ENCODE data around the gene SLFN14. TPM values are rescaled to one million over a fixed set of nuclear protein-coding genes. Genes with fewer than 3 reads are reported as not detected.
A peak's percentile ranks its signal among the peaks of the same experiment; 100 is the strongest.

The SLFN14 gene
- total RNA-seq, result not detected
- long read RNA-seq, result 0 reads

GRCh38 chr17:35560703-35561102 is at the start of gene SLFN14:
TSS of gene SLFN14 (minus strand) at chr17:35560819. CDS start at chr17:35558062, 2,757 bp downstream.
- ATAC-seq, result no peak
- no peak for DNase-seq
- intact Hi-C loops (cut with DNase I), result no loop called here

DNA sequence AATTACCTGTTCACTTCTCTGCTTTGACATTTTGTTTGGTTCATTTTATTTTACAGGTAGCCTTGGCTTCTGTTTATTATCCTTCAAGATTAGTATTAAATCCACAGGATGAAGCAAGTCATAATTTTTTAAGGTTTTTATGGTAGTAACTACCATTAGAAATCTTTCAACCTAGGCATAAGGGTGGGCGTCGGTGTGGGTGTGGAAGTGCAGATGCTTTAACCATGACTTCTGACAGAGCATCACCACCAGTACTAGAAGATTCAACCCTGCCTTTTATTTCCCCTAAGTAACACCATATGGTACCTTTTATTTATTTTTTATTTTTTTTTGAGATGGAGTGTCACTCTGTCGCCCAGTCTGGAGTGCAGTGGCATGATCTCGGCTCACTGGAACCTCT is 49.2 kb upstream of the SLFN14 start:
- intact Hi-C loops (cut with DNase I), result loop anchor here in 1 of 2 donors (5.0 kb wide), 1 partner anchor 137 kb away; no protein-coding TSS in a partner anchor
- no peak for ATAC-seq
- DNase-seq, result no peak

DNA sequence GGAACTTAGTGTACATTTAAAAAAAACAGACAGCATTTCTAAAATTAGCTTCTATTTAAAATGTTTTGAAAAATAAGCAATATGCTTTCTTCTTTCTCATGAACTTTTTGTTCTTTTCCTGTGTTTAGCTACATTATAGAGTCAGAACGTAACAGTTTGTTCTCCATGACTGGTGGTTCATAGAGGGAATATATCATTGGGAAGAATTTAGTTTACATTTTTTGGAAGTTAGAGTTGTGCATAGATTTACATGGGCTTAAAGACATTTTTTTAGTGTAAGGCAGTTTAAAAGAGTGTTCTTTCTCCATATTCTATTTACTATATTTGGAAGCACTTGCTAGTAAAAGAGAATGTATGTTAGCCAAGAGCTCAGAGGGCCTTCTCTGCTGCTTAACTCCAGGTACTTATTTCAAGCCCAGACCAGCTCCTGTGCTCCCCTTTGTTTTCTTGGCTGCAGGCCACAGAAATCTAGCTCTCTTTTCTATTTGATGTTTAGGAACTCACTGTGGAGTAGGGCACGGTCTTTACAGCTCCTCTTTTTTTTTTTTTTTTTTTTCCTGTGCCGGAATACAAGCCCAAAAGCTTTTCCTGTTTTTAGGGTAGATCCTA is 46.7 kb upstream of the SLFN14 start:
- DNase-seq (no peak), ATAC-seq (no peak)
- intact Hi-C loops (cut with DNase I), result no loop called here

- intact Hi-C loops (cut with DNase I), result no loop called here
- DNase-seq (no peak), ATAC-seq (no peak)
Observed at GRCh38 chr17:35605678-35606077, 45.1 kb upstream of the SLFN14 start.

- DNase-seq (no peak), ATAC-seq (no peak)
- intact Hi-C loops (cut with DNase I), result no loop called here
Observed at GRCh38 chr17:35603674-35604073, 43.1 kb upstream of the SLFN14 start.

DNA sequence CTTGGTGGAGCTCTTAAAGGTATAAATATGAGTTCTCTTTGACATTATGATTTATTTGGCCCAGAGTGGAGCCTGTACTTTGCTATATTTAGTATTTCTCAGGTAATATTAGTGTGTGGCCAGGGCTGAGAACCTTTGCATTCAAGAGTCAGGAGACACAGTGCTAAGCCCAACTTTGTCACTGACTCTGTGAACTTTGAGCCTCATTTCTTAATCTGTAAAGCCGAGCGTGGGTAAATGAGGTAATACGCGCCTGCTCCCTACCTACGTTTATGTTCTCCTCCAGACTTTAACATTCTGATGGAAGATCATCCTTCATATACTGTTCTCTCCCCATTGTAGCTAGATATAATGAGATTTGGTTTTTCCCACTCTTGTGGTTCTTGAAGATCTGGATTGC is 37.0 kb upstream of the SLFN14 start:
- ATAC-seq (no peak), DNase-seq (no peak)
- intact Hi-C loops (cut with DNase I), result no loop called here

DNA sequence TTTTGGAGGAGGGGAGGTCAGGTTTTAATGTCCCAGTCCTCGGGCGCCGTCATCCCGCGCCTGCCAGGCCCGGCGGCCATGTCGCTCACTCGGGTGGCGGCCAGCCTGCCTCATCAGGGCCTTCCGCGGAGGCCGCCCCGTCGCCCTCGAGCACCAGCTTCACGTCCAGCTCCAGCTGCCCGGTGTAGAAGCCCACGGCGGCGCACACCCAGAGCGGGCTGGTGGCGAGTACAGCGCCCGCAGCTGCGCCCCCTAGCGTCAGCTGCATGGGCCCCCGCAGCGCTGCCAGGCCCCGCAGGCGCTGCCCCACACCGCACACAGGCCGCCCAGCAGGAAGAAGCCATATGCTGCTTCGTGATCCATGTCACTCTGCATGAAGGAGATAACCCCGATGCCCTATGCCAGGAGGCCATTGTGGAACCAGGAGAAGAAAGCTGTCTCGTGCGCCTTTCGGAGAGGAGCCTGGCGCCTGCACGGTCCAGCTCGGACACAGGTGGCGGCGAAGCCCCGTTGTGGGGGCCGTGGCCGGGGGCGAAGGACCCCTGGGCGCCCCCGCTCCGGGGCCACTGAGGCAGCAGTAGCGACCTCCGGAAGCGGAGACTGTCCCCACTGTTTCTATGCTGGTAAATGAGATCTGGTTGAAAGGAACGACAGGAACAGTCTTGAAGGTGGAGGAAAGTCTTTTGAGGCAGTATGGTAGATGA is 36.1 kb upstream of the SLFN14 start:
- intact Hi-C loops (cut with DNase I), result no loop called here
- ATAC-seq (no peak), DNase-seq (no peak)

DNA sequence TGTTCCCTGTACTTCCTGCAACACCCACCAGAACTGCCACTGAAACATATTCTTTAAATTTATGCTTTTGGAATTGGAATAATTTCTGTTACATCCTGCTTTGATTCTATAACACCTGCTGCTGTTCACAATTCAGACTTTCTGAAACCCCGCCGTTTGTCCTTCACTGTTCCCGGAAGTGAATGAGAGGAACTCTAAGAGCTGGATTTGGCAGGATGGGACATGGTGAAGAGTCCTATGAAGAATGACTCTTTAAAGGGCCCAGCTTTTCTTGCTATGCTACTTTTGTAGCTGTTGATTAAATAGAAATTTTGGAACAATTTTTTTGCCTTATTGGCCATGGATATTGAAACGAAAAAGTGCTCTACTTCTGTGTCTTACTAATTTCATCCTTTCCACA is 35.5 kb upstream of the SLFN14 start:
- DNase-seq, result no peak
- intact Hi-C loops (cut with DNase I), result no loop called here
- no peak for ATAC-seq

- DNase-seq (no peak), ATAC-seq (peak in 1 of 2 donors; percentile 16)
- intact Hi-C loops (cut with DNase I), result no loop called here
Observed at GRCh38 chr17:35588196-35588920, 27.7 kb upstream of the SLFN14 start.

GRCh38 chr17:35587074-35587961 is 26.7 kb upstream of the SLFN14 start, which contains the start of gene AP2B1:
TSS of gene AP2B1 (plus strand) at chr17:35587322. CDS start at chr17:35594031, 6,709 bp downstream.
- peak; percentile 96 to 98 for ATAC-seq
- intact Hi-C loops (cut with DNase I), result no loop called here
- DNase-seq, result peak; percentile 92

GRCh38 chr17:35586569-35587073 is 26.0 kb upstream of the SLFN14 start:
- peak in 1 of 2 donors; percentile 6 for ATAC-seq
- no peak for DNase-seq
- intact Hi-C loops (cut with DNase I), result no loop called here

DNA sequence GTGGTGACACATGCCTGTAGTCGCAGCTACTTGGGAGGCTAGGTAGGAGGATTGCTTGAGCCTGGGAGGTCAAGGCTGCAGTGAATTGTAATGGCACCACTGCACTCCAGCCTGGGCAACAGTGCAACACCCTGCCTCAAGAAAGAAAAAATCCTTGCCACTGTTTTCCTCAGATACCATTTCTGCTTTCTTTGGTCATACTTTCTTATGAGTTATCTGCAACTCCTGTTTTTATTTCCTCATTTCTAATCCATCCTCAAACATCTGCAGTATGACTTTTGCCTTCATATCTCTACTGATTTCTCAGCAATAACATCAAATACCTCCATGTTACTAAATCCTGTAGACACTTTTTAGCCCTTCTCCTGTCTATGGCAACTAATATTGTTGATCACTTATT is 23.4 kb upstream of the SLFN14 start:
- intact Hi-C loops (cut with DNase I), result no loop called here
- ATAC-seq (no peak), DNase-seq (no peak)

- intact Hi-C loops (cut with DNase I), result no loop called here
- DNase-seq, result no peak
- ATAC-seq, result no peak
Observed at GRCh38 chr17:35578929-35579432, 18.4 kb upstream of the SLFN14 start.

GRCh38 chr17:35578197-35578928 is 17.7 kb upstream of the SLFN14 start, which contains the start of gene PEX12:
TSS of gene PEX12 (minus strand) at chr17:35578571. CDS start at chr17:35578021, 550 bp downstream.
- intact Hi-C loops (cut with DNase I), result no loop called here
- ATAC-seq, result peak; percentile 98 to 99
- peak; percentile 93 for DNase-seq

- intact Hi-C loops (cut with DNase I), result no loop called here
- ATAC-seq, result peak; percentile 51 to 55
Observed at GRCh38 chr17:35577830-35578196, 17.2 kb upstream of the SLFN14 start.

DNA sequence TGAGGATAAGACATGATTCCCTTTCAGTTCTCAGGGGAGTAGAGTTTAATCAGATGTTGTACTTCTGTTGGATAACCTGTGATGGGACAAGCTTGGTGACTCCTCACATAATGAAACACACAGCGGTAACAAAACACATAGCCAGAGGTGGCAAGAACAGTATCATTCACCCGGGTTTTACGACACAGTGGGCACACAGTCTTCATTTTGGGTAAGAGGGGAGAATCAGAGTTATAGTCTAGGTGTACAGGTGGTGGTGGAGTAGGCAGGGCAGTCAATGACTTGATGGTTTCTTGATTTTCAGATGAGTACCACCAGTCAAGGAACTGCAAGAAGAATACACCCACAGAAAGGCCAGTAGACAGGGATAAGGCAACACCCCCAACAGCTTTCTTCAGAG is 15.1 kb upstream of the SLFN14 start:
- DNase-seq (no peak), ATAC-seq (no peak)
- intact Hi-C loops (cut with DNase I), result no loop called here

More at GRCh38 chr17:35577830-35578196, 17.2 kb upstream of the SLFN14 start:
- no peak for DNase-seq

DNA sequence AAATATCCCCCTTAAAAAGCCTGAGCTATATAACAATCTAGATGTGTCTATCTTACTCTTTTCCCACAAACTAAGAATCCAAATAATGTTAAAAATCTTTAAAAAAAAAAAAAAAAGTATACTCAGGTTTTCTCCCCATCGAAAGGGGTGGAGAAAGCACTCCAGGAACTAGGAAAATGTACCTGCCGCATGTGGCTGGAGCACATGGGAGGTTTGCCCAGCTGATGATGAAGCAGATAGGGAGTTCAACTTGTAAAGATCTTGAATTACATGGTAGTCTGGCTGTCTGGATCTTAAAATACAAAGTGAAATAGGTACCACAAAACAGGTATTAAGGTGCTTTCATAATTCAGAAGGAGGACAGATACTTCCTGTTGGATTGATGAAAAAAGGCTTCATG is 8.8 kb upstream of the SLFN14 start:
- ATAC-seq (no peak), DNase-seq (no peak)
- intact Hi-C loops (cut with DNase I), result no loop called here

DNA sequence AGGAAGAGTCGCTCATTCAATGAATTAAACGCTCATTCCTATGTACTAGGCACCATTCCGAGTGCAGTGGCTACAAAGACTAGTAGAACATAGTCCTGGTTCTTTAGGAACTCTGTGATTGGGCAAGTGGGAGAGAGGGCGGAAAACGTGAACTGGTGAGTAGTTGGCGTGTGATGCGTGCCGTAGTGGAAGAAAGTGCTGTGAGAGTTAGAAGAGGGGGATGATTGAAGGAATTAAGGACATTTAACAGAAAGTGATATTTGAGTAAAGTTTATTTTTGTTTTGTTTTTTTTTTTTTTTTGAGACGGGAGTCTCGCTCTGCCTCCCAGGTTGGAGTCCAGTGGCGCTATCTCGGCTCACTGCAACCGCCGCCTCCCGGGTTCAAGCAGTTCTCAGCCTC is 7.9 kb upstream of the SLFN14 start:
- no peak for DNase-seq
- intact Hi-C loops (cut with DNase I), result no loop called here
- peak in 1 of 2 donors; percentile 37 for ATAC-seq

All from left cardiac atrium (tissue), 4 donors.